Measurements from ENCODE around the gene DGLUCY. TPM values are rescaled to one million over a fixed set of nuclear protein-coding genes. Genes with fewer than 3 reads are reported as not detected.

Gene DGLUCY
- total and polyA plus RNA-seq, 2 of the 8 experiments (the other 6 are each of a cell fraction or from before 2014, with no cell fraction given) = 24.9 to 31.8 TPM

GRCh38 chr14:91090743-91091142 is 23.1 kb upstream of the DGLUCY start:
- Histone ChIP-seq H3K36me3 (ENCODE audit: control insufficient read depth in 2 of 4, insufficient read depth in 4 of 4, low read length in 3 of 4) (no peaks in the 10 kb centered on the region), H2AFZ (ENCODE audit: low read length) (no peak overlapping the region), H2BK120ac (replicated peaks; ENCODE audit: low read depth, low read length) (no peak overlapping the region), H3K4me3 (ENCODE audit: extremely low read depth in 1 of 4, insufficient read depth in 2 of 4, low read depth in 3 of 4, low read length in 4 of 4) (no peak overlapping the region), H4K5ac (ENCODE audit: insufficient read length, low read depth, low read length) (no peak overlapping the region), H3K14ac (ENCODE audit: insufficient read length) (no peak overlapping the region), H2AK5ac (ENCODE audit: low read depth, low read length) (no peak overlapping the region; the same call in 1 of the 2 replicates), H3K56ac (replicated peaks; ENCODE audit: insufficient read length, low read depth, low read length) (no peak overlapping the region), H3K79me2 (ENCODE audit: control insufficient read depth in 1 of 2, insufficient read depth in 2 of 2, low read length in 2 of 2) (no peaks in the 10 kb centered on the region), H3K27ac (ENCODE audit: low read depth, low read length) (no peak overlapping the region), H3K79me1 (ENCODE audit: low read depth, low read length) (no peaks in the 10 kb centered on the region), H2BK5ac (ENCODE audit: low read depth, low read length) (no peak overlapping the region), H2BK15ac (ENCODE audit: low read length) (peak overlapping the region; percentile 32; the same call in 1 of the 2 replicates), H3K23ac (ENCODE audit: insufficient read length) (no peak overlapping the region), H3K4me2 (ENCODE audit: insufficient read depth in 1 of 2, low read depth in 2 of 2, low read length in 2 of 2) (no peak overlapping the region), H3K27me3 (replicated peaks in 1 of 4; ENCODE audit: control insufficient read depth in 3 of 4, extremely low read depth in 1 of 4, insufficient read depth in 3 of 4, low read length in 3 of 4) (no peaks in the 10 kb centered on the region), H3K4me1 (replicated peaks in 1 of 4; ENCODE audit: control insufficient read depth in 3 of 4, insufficient read depth in 4 of 4, low read length in 3 of 4) (no peaks in the 10 kb centered on the region), H3K4ac (replicated peaks; ENCODE audit: insufficient read length, low read depth, low read length) (no peak overlapping the region), H4K91ac (replicated peaks; ENCODE audit: insufficient read length, low read length) (no peak overlapping the region), H3K23me2 (ENCODE audit: low read depth, low read length) (no peaks in the 10 kb centered on the region), H4K20me1 (replicated peaks in 1 of 2; ENCODE audit: control insufficient read depth in 1 of 2, insufficient read depth in 2 of 2, low read length in 2 of 2) (no peaks in the 10 kb centered on the region), H3K9me3 (ENCODE audit: insufficient read depth in 2 of 2, low read depth in 1 of 2, low read length in 1 of 2) (no peaks in the 10 kb centered on the region), H2BK12ac (ENCODE audit: low read depth, low read length) (no peak overlapping the region), H4K8ac (ENCODE audit: extremely low read depth, insufficient read depth, low read length) (no peak overlapping the region), H3K9ac (replicated peaks in 1 of 4; ENCODE audit: extremely low read depth in 1 of 4, low read depth in 3 of 4, low read length in 3 of 4) (no peak overlapping the region), H3K18ac (ENCODE audit: extremely low read depth, low read length) (no peak overlapping the region), H2BK20ac (ENCODE audit: low read length) (no peak overlapping the region)
- DNase-seq (ENCODE audit: low read depth in 1 of 2, low spot score in 2 of 2) (no peak), FAIRE-seq (no peak)
- 93% methylated on average over 1 of the region's 1 CpG; no CpG with 5 or more reads in 1 of the 2 experiments for WGBS, 2 experiments (ENCODE audit: extremely low coverage in 1 of 2, insufficient coverage in 1 of 2, insufficient read length in 1 of 2, insufficient replicate concordance in 2 of 2, low coverage in 1 of 2, low lambda C conversion rate in 2 of 2, missing lambda C conversion rate in 1 of 2)
- ChIA-PET CTCF (ENCODE audit: partially characterized antibody) (no interaction called here), POLR2A (ENCODE audit: partially characterized antibody) (no interaction called here)
- TF ChIP-seq GTF2F1 (IDR thresholded peaks at IDR 0.05; ENCODE audit: borderline replicate concordance, low read depth, low read length) (no peak), ATF2 (IDR thresholded peaks at IDR 0.05; ENCODE audit: low read length) (no peak), TAF1 (IDR thresholded peaks at IDR 0.05; ENCODE audit: low read depth, low read length) (no peak), CBX5 (IDR thresholded peaks at IDR 0.05; ENCODE audit: low read depth, low read length) (no peak), SIRT6 (IDR thresholded peaks at IDR 0.05; ENCODE audit: low read length) (no peak), SP1 (IDR thresholded peaks at IDR 0.05; ENCODE audit: low read depth, low read length) (no peak), PHF8 (conservative IDR thresholded peaks at IDR 0.05; ENCODE audit: low read depth, low read length) (no peak), JUN (IDR thresholded peaks at IDR 0.05; ENCODE audit: low read depth, low read length) (no peak), EGR1 (IDR thresholded peaks at IDR 0.05; ENCODE audit: borderline replicate concordance, low read depth, low read length) (no peak), ASH2L (IDR thresholded peaks at IDR 0.05; ENCODE audit: low read length) (no peak), KDM4A (IDR thresholded peaks at IDR 0.05; ENCODE audit: low read depth, low read length, severe bottlenecking) (no peak), TCF12 (IDR thresholded peaks at IDR 0.05; ENCODE audit: low read depth, low read length) (no peak), NRF1 (IDR thresholded peaks at IDR 0.05; ENCODE audit: low read depth, low read length) (no peak)
- TF ChIP-seq, protein P1, sequence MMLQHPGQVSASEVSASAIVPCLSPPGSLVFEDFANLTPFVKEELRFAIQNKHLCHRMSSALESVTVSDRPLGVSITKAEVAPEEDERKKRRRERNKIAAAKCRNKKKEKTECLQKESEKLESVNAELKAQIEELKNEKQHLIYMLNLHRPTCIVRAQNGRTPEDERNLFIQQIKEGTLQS (IDR thresholded peaks at IDR 0.05; ENCODE audit: insufficient read depth, low read depth, low read length) = no peak
